CD4-positive, alpha-beta T cell treated with Interleukin-17A for 1 hour (primary cell): ENCODE measurements around the gene IRF2BP2.

Experiments used
- DNase-seq: peaks from one replicate; pipeline ENCODE4 v3.0.0-alpha.2; 2020

Gene IRF2BP2

DNA sequence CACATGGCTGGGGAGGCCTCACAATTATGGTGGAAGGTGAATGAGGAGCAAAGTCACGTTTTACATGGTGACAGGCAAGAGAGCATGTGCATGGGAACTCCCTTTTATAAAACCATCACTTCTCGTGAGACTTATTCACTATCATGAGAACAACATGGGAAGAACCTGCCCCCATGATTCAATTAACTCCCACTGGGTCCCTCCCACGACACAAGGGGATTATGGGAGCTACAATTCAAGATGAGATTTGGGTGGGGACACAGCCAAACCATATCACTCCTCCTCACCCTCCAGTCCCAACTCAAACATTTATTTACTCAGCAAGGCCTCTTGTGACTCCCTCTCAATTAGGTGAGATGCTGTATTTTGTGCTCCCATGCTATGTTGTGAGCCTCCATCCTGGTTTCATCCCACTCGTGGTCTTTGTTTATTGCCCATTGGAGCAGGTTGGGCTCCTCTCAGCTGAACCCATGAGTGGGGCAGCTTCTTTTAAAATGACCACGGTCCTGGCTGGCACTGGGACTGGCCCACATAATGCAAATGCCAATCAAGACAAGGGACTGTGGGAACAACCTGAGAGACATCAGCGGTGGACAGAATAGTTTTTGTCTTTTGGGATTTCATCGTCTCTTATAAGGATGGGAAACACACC, 28.8 kb downstream of the IRF2BP2 start:
- DNase-seq: no peak

DNA sequence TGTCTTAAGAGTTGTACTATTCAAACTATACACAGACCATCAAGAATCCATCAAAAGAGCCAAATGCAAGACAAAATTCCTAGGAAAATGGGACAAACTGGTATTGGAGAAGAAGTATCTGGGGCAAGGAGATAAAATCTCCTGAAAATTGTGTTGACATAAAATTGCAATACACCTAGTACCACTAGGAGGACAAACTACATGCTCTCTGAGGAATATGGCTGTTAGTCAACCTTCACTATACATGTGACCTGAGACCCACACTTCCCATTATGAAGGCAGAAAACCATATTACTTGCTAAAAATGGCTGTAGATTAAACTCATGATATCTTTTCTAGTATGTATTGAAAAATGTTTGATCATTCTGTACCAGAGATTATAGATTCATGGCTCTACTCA, 30.0 kb downstream of the IRF2BP2 start:
- DNase-seq: peak; percentile 37

- DNase-seq: no peak
Observed at GRCh38 chr1:234578735-234579134, 31.2 kb downstream of the IRF2BP2 start.

DNA sequence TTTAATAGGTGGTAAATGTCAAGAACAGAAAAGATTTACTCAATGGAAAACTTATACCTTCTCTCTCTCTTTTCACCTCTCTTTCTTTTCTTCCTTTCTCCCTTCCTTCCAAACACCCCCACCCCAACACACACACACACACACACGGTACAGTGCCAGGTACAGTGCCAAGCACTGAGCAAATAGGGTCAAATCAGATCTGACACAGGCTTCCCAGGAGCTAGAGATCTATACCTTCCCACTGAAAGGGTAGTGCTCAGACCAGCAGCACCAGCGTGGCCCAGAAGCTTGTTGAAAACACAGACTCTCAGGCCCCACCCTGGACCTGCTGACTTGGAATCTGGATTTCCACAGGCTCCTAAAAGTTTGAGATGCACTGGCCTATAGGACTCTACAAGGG, 31.9 kb downstream of the IRF2BP2 start:
- no peak for DNase-seq

GRCh38 chr1:234573711-234574299, 36.2 kb downstream of the IRF2BP2 start:
- DNase-seq: no peak

- no peak for DNase-seq
Observed at GRCh38 chr1:234572966-234573365, 37.0 kb downstream of the IRF2BP2 start.

GRCh38 chr1:234571702-234572101, 38.3 kb downstream of the IRF2BP2 start:
- DNase-seq: no peak

DNA sequence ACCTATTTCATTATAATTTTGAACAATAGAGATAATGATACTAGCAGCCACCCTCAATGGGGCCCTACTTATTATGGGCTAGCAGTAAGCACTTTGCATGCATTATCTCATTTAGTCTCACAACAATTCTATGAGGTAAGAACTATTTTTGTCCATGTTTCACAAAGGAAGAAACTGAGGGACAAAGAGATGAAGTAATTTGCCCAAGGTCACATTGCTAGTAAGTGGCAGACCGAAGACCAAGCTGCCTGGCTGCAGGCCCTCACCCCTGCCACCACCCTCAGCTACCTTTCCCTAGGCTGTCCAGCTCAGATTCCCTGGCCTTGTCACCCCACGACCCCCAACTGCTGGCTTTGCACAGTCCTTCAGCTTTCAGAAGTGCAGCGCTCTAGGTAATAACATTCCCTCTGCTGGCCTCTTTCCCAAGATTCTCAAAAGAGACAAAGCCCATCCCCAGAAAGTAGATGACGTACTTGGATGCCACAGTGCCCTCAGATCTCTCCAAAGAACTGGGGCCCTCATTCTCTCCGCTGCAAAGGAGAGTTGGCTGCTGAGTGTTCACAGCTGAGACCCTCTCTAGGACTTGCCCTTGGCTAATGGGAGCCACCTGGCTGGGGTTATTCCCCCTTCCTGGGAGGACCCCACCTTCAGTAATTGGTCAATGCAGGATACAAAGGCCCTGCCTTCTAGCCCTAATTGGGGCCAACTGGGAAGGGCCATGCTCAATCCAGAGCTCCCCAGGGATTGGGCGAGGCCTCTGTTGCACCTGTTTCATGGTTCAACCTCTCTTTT, 39.5 kb downstream of the IRF2BP2 start:
- DNase-seq: no peak

GRCh38 chr1:234568345-234568744, 41.6 kb downstream of the IRF2BP2 start:
- DNase-seq: no peak

- no peak for DNase-seq
Observed at GRCh38 chr1:234565132-234565531, 44.8 kb downstream of the IRF2BP2 start.

GRCh38 chr1:234564035-234565029, 45.6 kb downstream of the IRF2BP2 start:
- DNase-seq: no peak

DNA sequence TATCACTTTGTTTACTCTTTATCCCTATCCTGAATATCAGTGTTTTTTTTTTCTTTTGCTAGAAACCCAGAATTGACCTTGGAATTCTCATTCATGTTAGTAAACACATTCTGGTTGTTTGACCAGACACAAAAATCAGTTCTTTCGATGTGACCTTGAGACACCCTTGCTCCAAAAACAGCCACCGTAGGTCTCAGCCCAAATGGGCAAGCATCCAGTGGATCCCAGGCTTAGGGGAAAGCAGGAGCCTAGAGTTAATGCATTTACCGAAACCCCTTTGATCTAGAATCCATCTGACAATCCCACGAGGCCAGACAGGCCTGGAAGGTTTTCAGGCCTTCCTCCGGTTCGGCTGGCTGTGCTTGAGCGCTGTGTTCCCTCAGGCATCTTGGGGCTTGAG, 47.6 kb downstream of the IRF2BP2 start:
- no peak for DNase-seq

GRCh38 chr1:234561319-234561718, 48.7 kb downstream of the IRF2BP2 start:
- no peak for DNase-seq

DNA sequence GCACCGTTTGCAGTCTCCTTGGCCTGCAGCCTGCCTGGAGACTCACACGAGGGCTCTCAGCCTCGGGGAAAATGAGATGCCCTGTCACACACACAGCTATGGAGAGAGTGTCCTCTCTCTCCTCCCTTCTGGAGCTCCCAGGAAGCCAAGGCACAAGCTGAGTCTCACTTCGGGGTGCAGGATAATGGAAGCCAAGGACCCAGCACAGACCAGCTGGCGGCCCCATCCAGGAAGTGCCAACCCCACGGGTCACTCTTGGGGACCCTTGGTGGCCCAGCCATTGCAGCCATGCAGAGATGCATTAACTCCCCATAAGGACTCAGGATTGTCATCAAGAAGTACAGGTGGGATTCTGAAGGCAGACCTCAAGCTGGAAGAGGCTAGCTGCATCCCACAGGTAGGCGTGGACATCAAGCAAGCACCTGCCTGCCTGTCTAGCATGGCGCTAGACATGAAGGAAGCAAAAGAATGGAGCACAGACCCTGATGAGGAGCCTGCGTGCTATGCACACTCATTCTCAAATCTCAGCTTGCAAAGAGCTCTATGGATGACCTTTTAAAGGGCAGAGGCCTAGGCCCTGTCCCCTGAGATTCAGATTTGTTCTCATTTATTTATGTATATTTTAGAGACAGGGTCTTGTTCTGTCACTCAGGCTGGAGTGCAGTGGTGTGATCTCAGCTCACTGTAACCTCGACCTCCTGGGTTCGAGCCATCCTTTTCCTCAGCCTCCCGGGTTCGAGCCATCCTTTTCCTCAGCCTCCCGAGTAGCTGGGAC, 49.9 kb downstream of the IRF2BP2 start:
- DNase-seq: no peak

GRCh38 chr1:234559152-234559901, 50.7 kb downstream of the IRF2BP2 start:
- no peak for DNase-seq

- DNase-seq: no peak
Observed at GRCh38 chr1:234558330-234558836, 51.6 kb downstream of the IRF2BP2 start.

DNA sequence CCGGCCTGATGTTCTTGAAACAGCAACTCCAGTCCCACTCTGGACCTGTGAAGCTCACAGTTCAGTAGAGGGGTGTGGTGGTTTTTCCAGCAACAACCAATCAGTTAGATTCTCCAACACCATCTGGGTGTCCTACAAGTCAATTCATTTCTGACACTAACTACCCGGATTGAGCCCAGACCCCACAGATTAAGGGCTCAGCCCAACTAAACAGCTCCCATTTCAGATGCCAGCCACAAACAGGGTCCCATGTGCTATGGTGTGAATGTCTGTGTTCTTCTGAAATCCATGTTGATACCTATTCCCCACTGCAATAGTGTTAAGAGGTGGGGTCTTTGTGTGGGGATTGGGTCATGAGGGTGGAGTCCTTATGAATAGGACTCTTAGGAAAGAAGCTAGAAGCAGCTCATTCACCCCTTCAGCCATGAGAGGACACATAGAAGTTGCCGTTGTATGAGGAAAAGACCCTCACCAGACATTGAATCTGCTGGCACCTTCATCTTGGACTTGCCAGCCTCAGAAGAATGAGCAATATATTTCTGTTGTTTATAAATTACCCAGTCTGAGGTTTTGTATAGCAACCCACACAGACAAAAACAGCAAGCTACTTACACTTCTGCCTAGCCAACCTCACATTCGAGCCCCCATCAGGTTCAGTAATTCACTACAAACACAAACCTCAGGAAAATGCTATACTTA, 53.6 kb downstream of the IRF2BP2 start:
- DNase-seq: no peak

GRCh38 chr1:234555390-234556024, 54.5 kb downstream of the IRF2BP2 start:
- no peak for DNase-seq

GRCh38 chr1:234554698-234555311, 55.2 kb downstream of the IRF2BP2 start:
- DNase-seq: no peak
